CD4-positive, alpha-beta T cell treated with Interferon gamma for 1 hour (primary cell): ENCODE data around the gene KLC4.
"Not testable (repeated sequence)": the region's sequence is repeated elsewhere in the genome, so short reads cannot be mapped to it uniquely, and the experiment has no call there.

Source experiments
- DNase-seq: peaks from one replicate; pipeline ENCODE4 v3.0.0-alpha.2; 2020

The KLC4 gene

GRCh38 chr6:43074847-43075669 lies 15.6 kb downstream of the KLC4 start:
- no peak for DNase-seq

DNA sequence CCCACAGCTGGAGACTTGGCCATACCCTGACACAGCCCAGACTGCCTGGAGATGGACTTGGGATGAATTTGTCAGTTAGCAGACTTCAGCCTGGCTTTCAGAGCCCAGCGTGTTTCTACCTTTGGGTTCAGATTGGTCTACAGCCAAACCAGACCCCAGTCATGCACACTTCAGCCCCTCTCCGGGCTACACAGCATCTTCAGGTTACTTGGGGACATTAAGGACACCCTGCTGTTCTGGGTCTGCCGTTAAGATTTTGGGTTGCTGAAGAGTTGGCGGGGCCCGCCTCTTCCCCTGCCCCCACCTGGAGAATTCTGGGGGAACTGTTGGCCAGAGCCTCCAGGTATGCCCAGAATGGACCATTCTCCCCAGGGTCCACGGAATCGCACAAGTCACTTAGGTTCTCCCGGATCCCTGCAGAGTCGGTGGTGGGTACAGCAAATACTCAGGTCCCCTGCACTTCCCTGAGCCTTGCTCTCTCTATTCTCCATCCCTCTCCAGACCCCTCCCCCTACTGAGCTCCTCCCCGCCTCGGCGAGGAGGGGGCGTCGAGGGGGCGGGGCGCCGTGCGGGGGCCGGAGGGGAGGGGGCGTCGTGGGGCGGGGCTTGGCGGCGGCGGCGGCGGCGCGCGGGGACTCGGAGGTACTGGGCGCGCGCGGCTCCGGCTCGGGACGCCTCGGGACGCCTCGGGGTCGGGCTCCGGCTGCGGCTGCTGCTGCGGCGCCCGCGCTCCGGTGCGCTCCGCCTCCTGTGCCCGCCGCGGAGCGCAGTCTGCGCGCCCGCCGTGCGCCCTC lies 16.4 kb downstream of the KLC4 start, which contains the start of gene PTK7:
TSS of gene PTK7 (plus strand) at position 645 of the 794 bp plus-strand sequence. CDS start 175 bp downstream, outside the sequence.
- peak; percentile 6 for DNase-seq

DNA sequence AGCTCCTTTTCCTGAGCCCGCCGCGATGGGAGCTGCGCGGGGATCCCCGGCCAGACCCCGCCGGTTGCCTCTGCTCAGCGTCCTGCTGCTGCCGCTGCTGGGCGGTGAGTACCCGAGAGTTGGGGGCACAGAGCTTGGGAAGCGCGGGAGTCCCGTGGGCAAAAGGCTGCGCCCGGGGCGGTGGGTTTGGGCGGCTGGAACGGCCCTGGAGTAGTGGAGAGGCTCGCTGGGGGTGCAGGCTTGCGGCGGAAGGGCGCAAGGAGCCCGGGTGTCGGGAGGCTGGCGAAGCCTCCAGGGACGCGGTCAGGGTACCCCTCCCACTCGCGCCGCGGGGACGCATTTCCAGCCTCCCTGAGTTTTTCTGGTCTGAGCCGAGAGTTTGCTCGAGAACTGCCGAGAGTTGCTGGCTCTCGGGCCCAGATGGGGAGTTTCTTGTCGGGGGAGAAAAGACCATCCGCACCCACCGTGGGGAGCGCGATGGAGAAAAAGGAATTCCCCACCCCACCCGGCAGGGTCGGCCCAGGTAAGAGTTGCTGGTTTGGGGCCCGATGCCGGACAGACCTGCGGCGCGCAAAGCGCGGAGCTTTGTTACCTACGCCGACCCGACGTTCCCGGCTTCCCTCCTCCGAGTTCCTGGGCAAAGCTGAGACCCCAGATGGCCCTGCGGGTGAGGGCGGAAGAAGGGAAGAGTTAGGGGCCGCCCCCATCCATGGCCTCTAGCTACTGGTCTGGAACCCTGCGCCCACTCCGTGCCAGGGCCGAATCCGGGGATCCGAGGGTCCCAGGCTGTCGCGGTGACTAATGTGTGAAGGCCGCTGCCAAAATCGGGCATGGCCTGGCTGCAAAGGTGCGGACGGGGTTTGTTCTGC lies 17.3 kb downstream of the KLC4 start:
- DNase-seq = no peak

DNA sequence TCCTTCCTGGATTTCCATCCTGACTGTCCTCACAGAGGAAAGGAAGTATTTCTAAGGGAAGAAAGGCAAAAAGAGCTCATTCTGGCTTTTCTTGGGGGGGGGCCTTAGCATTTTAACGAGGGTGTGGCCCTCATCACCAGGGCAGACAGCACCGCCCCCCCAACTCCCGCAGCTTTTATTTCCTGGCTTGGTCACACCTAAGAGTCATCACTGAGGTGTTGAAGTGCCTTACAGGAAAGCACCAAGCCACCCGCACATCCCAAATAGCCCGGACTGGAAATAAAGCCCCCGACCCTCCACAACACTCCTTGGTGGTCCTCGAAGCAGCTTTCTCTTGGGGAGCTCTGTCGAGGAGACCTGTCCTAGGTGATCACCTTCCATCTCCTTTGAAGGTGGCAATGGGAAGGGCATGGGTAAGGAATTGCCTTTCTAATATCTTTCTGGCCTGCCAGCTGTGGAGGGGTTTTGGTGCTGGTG lies 17.9 kb downstream of the KLC4 start:
- no peak for DNase-seq

GRCh38 chr6:43077981-43078511 lies 18.6 kb downstream of the KLC4 start:
- DNase-seq = no peak

DNA sequence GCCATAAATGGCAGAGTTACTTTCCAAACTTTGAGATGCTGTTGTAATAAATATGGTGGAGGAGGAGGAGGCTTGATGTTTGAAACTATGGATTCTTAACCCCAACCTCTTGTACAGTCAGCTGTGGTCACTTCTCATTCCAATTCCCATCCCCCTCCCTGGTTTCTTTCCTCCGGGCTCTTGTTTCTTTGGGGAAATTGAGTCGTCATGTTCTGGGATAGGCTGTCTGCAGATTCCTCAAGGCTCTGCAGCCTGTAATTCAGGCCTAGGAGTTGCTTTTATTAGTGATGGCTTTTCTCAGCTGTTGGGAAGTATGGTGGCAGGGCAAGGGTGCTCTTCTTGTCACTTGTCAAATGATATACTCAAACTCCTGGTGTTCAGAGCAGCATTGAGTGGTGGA lies 19.3 kb downstream of the KLC4 start:
- DNase-seq = no peak

- DNase-seq = no peak
Observed at GRCh38 chr6:43081043-43081442, 21.6 kb downstream of the KLC4 start.

GRCh38 chr6:43081922-43082321 lies 22.5 kb downstream of the KLC4 start:
- DNase-seq = not testable (repeated sequence)

DNA sequence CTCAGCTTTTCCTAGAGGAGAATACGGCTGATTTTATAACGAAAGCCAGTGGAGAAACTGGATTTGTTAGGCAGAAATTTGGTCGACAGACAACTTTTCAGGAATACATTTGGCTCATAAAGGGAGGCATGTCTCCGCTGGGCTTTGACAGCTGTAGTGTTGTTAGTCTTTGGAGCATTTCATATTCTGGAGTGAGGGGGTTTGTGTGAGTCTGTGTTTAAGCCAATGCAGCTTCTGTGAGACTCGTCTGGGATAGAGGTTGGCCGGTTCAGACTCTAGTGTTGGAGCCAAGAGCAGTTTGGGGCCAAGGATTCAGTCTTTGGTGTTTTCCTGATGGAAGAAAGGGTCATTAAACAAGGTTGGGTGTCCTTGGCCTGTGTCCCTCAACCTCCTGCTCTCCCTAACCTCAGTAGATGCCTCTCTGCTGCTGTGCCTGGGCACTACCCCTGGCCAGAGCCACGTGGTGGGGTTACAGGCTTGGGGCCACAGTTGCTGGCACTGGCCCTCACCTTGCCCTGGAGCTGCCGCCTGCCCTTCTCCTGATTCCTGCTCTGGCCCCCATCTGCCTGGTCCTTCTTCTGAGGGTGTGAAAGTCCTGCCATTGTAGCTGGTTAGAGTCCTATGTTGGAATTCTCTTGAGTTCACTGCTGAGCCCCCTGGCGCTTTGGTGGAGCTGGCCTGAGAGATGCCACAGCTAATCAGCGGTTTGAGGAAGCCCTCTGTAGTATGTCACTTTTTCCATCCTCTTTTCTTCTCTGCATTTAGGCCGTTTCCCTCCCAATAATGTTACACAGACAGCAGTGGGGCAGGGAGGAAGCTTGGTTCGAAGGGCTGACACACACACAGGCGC lies 23.6 kb downstream of the KLC4 start:
- DNase-seq = no peak

DNA sequence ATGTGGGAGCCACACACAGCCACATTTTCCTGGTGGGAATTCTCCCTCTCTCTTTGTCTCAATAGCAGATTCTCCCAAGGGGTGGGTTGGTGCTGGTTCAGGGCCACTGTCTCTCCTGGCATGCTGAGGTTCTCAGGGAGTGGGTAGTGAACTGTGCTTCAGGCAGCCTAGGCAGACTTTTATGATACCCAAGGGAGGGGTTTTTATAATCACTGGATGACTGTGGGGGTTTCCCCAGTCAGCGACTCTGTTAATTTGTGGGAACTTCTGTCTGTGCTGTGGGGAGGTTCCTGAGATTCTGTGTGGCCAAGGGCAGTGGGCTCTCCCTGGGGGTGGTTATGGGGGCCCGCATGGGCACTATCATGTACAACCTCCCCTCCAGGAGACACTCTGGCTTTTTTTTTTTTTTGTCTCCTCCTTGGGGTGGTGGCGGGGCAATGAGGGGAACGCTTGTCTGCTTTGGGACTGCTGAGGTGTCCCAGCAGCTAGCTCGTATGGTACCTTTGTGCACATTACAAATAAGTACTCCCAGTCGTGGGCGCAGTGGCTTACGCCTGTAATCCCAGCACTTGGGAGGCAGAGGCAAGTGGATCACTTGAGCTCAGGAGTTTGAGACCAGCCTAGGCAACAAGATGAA lies 26.7 kb downstream of the KLC4 start:
- DNase-seq = no peak

- DNase-seq = no peak
Observed at GRCh38 chr6:43088654-43089056, 29.2 kb downstream of the KLC4 start.

GRCh38 chr6:43089467-43089866 lies 30.0 kb downstream of the KLC4 start:
- DNase-seq = no peak

DNA sequence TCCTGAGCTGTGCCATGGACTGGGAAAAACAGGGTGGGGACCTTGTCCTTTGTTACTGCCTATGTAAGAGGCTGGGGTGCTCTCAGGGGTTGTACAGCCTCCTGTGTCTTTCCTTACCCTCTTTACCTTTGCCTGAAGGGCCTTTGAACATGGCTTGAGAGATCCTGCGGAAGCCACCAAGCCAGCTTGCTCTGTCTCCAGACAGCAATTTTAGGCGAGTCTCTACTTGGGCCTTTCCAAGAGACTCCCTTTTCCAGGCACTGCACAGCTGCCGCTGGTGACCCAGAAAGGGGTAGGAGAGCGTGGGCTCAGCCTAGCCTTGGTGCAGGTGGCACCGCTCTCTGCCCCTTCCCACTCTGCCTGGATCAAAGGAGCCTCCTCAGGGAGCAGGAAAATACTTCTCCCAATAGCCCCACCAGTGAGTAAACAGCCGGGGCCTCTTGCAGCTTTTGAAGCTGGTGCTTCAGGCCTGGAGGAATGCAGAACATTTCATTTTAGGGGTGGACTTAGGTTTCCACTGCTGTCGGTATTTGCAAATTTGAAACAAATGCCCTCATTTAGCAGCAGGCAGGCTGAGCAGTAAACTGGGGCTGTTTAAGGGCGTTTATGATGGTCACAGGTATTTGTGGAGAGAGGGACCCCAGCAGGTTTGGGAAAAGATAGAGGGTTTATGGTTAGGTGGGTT lies 30.6 kb downstream of the KLC4 start:
- no peak for DNase-seq

DNA sequence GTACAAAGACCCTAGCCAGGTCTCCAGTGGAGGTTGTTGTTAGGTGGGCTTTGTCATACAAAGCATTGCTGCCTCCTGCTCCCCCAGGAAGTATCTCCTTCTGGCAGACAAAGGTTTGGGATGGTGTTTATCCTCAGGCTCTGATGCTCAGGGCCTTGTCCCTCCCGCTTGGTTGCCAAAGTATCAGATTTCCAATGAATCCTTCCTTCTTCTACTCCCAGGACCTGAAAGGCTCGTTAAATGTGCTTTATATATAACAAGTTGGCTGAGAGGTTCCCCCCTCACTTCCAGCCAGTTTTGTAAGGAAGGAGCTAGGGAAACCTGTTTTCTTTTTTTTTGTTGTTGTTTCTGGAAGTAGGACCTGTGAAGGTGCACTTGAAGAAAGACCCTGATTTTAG lies 31.1 kb downstream of the KLC4 start:
- DNase-seq = no peak

DNA sequence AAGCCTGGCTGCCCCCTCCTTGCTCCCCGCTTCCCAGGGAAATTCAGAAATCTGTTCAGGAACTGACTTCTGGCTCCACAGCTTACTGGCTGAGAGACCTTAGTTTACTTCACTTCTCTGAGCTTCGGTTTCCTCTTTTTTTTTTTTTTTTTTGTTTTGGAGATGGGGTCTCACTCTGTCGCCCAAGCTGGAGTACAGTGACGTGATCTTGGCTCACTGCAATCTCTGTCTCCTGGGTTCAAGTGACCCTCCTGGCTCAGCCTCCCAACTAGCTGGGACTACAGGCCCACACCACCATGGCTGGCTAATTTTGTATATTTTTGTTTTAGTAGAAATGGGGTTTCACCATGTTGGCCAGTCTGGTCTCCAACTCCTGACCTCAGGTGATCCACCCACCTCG lies 31.6 kb downstream of the KLC4 start:
- DNase-seq = no peak

DNA sequence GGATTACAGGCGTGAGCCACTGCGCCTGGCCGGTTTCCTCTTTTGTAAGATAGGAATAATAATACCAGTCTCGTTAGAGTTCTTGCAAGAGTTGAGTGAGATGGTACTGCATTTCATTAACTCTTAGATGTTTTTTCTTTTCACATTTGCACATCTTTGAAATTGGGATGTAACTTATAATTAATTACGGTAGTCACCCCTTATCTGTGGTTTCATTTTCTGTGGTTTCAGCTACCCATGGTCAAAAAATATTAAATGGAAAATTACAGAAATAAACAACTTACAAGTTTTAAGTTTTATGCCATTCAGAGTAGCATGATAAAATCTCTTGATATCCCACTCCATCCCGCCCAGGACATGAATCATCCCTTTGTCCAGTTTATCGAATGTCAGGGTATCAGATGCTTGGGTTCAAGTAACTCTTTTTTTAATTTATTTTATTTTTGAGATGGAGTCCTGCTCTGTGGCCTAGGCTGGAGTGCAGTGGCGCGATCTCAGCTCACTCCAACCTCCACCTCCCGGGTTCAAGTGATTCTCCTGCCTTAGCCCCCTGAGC lies 32.1 kb downstream of the KLC4 start:
- no peak for DNase-seq

GRCh38 chr6:43092635-43093034 lies 33.2 kb downstream of the KLC4 start:
- no peak for DNase-seq

DNA sequence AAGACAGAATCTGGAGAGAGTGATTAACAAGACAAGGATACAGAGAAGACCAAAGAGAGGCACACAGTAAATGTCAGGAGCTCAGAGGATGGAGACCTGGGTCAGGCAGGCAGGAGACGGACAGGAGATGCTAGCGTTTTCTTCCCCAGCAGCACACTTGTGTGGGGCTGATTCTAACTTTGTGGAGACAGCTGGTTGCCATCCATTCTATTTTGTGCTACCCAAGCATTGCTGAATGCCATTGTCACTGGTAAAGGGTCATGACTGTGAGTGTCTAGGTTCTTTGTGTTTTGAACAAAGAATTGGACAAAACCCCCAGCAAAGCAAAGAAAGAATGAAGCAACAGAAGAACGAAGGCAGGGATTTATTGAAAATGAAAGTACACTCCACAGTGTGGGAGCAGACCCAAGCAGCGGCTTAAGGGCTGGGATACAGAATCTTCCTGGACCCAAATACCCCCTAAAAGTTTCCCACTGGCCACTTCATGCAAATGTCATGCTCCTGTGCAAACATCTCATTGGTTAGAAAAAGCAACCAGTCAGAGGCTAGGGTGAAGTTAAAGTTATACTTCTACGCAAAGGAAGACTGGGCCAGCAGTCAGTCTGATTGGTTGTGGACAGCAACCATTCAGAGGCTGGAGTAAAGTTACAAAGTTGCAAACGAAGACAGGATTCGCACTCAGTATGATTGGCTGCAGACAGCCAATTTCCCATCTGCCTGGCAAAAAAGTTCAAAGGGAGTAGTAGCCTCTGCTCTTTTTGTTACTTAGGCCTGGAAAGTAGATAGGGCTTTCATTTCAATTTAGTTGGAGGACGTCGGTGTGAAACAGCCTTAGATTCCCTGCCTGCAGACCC lies 34.2 kb downstream of the KLC4 start:
- DNase-seq = no peak

DNA sequence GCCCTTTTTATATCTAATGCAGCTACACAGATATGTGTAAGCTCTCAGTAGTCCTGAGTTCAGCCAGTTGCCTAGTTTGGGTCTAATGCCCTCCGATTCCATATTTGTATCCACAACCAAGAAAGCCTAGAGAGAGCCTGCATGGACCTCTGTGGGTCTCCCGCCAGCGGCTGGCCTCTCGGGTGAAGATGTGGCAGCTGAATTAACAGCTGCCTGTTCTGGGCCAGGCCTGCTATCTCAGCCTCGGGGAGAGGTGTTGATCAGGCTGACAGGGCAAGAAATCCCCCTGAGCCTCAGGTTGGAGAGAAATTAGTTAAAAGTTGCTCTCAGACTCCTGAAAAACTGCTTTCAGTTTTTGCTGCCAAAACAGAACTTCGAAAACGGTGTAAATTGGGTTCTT lies 36.5 kb downstream of the KLC4 start:
- no peak for DNase-seq
